Caco-2 (cell line): ENCODE data around the gene GTF3C5. TPM values are rescaled to one million over a fixed set of nuclear protein-coding genes. Genes with fewer than 3 reads are reported as not detected.
"Not testable (repeated sequence)": the region's sequence is repeated elsewhere in the genome, so short reads cannot be mapped to it uniquely, and the experiment has no call there.

Experiments used
- BruUV-seq: library from RNA; stranded (reverse); fragments of 400-500 nt; replicated peaks from 2 replicates; lab custom pipeline; 2021; lab: Mats Ljungman, UMichigan
- CTCF ChIA-PET: fragments of 300-600 bp; sonication (Branson Sonifier 250); formaldehyde crosslinking; loops from one replicate; lab custom pipeline; 2022; ENCODE audit warnings: antibody characterized with exemption; lab: Charles Lee
- POLR2A ChIA-PET: fragments of 300-600 bp; sonication (Branson Sonifier 250); formaldehyde crosslinking; loops from one replicate; lab custom pipeline; 2022; ENCODE audit warnings: antibody characterized with exemption; lab: Charles Lee
- DNase-seq, 2 experiments: peaks; one replicate each; pipeline versions ENCODE4 v3.0.0 to v3.0.0-alpha.2; 2020 to 2022
- H3K27me3 ChIP-seq: replicated peaks from 2 replicates; pipeline ENCODE4 v1.6.0; 2011; ENCODE audit warnings: low read length; ENCODE audit not compliant: control insufficient read depth, insufficient read depth
- H3K36me3 ChIP-seq: 2 replicates; pipeline ENCODE4 v1.5.1; 2011; ENCODE audit warnings: low read length; ENCODE audit not compliant: control insufficient read depth, insufficient read depth
- H3K4me1 ChIP-seq: fragments of 250-450 bp; sonication (Bioruptor Pico); 2 replicates; pipeline ENCODE4 v1.5.1; 2020; ENCODE audit warnings: mild to moderate bottlenecking
- H3K4me3 ChIP-seq: 2 replicates; pipeline ENCODE4 v1.5.1; 2011; ENCODE audit warnings: low read depth, mild to moderate bottlenecking, control low read depth, low read length
- H3K9me3 ChIP-seq: fragments of 250-450 bp; sonication (Bioruptor Pico); 2 replicates; pipeline ENCODE4 v1.5.1; 2020; ENCODE audit warnings: mild to moderate bottlenecking, moderate library complexity
- H3K27ac Mint-ChIP-seq: one replicate; pipeline ENCODE4 v1.8.0; 2022; ENCODE audit warnings: mixed read lengths; ENCODE audit not compliant: unreplicated experiment
- H3K27me3 Mint-ChIP-seq: one replicate; pipeline ENCODE4 v1.8.0; 2022; ENCODE audit warnings: mixed read lengths; ENCODE audit not compliant: insufficient read depth, unreplicated experiment
- H3K36me3 Mint-ChIP-seq: one replicate; pipeline ENCODE4 v1.8.0; 2022; ENCODE audit warnings: mild to moderate bottlenecking, mixed read lengths; ENCODE audit not compliant: insufficient read depth, unreplicated experiment
- H3K4me1 Mint-ChIP-seq: one replicate; pipeline ENCODE4 v1.8.0; 2022; ENCODE audit warnings: low read depth, mixed read lengths; ENCODE audit not compliant: unreplicated experiment
- H3K4me3 Mint-ChIP-seq: one replicate; pipeline ENCODE4 v1.8.0; 2022; ENCODE audit warnings: mild to moderate bottlenecking, moderate library complexity, mixed read lengths; ENCODE audit not compliant: unreplicated experiment
- H3K9me3 Mint-ChIP-seq: one replicate; pipeline ENCODE4 v1.8.0; 2022; ENCODE audit warnings: mixed read lengths; ENCODE audit not compliant: unreplicated experiment
- intact Hi-C: fragments of 100-400 bp; cut with micrococcal nuclease; formaldehyde crosslinking; loops from one replicate; pipeline ENCODE4 v1.10.0; 2022; ENCODE audit not compliant: unreplicated experiment
- total RNA-seq: library from RNA; stranded (reverse); gene quantifications from 2 replicates; pipeline ENCODE4 v1.2.3, GENCODE V29; 2022
- TF ChIP-seq, protein P1 (sequence below), 2 experiments: fragments of 200-600 bp in 1 of 2; IDR thresholded peaks; 1 replicate in 1 of 2; 2 replicates in 1 of 2; pipeline versions ENCODE4 v1.5.1 to v1.8.0; 2011 to 2022; ENCODE audit warnings: antibody characterized with exemption in 1 of 2, control low read depth in 1 of 2, inconsistent platforms in 1 of 2, low read depth in 1 of 2, low read length in 1 of 2, mild to moderate bottlenecking in 1 of 2, moderate library complexity in 1 of 2; ENCODE audit not compliant: insufficient read depth in 1 of 2, severe bottlenecking in 1 of 2, unreplicated experiment in 1 of 2

Gene GTF3C5
- total RNA-seq, 1 experiment from 2014 or later, result 73.1 TPM

DNA sequence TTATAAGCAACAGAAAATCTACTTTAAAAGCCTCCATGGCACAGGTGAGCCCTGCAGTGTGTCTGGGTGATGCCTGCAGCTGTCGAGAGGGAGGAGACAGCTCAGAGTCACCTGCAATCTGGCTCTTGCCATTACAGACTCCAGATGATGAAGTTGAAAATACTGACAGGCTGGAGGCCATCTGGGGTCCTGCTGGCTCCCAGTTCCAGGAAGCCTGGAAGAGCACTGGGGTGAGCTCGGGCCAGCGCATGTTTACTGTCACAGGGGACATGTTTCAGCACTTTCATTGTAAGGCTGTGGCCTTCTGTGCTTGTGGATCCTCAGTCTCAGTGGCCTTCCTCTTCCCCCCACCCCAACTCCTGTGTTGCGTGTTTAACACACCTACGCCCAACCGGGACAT, 59.4 kb downstream of the GTF3C5 start:
- Histone ChIP-seq H3K9me3 (no peaks in the 10 kb centered on the region), H3K4me1 (no peaks in the 10 kb centered on the region), H3K36me3 (no peaks in the 10 kb centered on the region), H3K27me3 (no peaks in the 10 kb centered on the region), H3K4me3 (no peak overlapping the region)
- Mint-ChIP-seq H3K27ac (no peak overlapping the region), H3K36me3 (no peaks in the 10 kb centered on the region), H3K4me3 (no peak overlapping the region), H3K9me3 (peaks cover 6% of the 10 kb centered on the region), H3K4me1 (no peaks in the 10 kb centered on the region), H3K27me3 (no peaks in the 10 kb centered on the region)
- CTCF ChIA-PET, result no interaction called here
- no peak for DNase-seq
- intact Hi-C loops, result no loop called here
- TF ChIP-seq, protein P1, sequence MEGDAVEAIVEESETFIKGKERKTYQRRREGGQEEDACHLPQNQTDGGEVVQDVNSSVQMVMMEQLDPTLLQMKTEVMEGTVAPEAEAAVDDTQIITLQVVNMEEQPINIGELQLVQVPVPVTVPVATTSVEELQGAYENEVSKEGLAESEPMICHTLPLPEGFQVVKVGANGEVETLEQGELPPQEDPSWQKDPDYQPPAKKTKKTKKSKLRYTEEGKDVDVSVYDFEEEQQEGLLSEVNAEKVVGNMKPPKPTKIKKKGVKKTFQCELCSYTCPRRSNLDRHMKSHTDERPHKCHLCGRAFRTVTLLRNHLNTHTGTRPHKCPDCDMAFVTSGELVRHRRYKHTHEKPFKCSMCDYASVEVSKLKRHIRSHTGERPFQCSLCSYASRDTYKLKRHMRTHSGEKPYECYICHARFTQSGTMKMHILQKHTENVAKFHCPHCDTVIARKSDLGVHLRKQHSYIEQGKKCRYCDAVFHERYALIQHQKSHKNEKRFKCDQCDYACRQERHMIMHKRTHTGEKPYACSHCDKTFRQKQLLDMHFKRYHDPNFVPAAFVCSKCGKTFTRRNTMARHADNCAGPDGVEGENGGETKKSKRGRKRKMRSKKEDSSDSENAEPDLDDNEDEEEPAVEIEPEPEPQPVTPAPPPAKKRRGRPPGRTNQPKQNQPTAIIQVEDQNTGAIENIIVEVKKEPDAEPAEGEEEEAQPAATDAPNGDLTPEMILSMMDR (IDR thresholded peaks at IDR 0.05; ENCODE audit: insufficient read depth in 1 of 2, low read depth in 1 of 2, low read length in 1 of 2, severe bottlenecking in 1 of 2, unreplicated experiment in 1 of 2), result no peak
- POLR2A ChIA-PET, result no interaction called here
- no TSS peak for BruUV-seq

DNA sequence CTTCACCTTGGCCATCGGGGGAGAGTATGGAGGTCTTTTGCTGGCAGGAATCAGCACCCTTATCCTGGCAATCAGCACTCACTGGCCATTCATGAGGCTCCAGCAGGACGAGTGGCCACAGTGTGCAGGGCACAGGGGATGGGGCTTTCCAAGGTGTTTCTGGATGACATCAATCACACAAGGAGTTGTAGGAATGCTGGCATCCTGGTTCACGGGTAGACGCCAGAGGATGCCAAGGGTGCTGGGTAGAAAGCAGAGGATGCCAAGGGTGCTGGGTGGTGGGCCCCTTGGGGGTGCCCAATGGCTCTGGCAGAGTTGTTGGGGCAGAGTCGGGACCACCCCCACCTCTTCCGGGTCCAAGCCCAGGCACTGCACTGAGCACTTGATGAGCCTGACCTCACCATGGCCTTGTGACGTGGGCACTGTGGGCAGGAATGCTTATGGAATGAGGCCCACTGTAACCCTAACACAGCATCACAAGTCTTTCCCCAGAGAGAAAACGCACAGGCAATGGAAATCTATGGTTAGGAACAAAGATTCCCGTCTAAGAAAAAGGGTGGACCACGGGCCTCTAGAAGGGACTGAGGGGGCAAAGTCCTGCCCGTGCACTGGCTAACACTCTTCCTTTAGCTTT, 60.1 kb downstream of the GTF3C5 start:
- no TSS peak for BruUV-seq
- Mint-ChIP-seq H3K27ac (no peak overlapping the region), H3K4me1 (no peaks in the 10 kb centered on the region), H3K36me3 (peaks cover under 1% of the 10 kb centered on the region), H3K27me3 (no peaks in the 10 kb centered on the region), H3K4me3 (no peak overlapping the region), H3K9me3 (peaks cover 13% of the 10 kb centered on the region)
- DNase-seq, result peak in 1 of 2 experiments; percentile 34
- Histone ChIP-seq H3K27me3 (no peaks in the 10 kb centered on the region), H3K36me3 (no peaks in the 10 kb centered on the region), H3K4me3 (no peak overlapping the region), H3K4me1 (no peaks in the 10 kb centered on the region), H3K9me3 (peaks cover 1% of the 10 kb centered on the region; the same call in 1 of the 2 replicates)
- CTCF ChIA-PET, result no interaction called here
- POLR2A ChIA-PET, result no interaction called here
- TF ChIP-seq, protein P1 (IDR thresholded peaks at IDR 0.05; ENCODE audit: insufficient read depth in 1 of 2, low read depth in 1 of 2, low read length in 1 of 2, severe bottlenecking in 1 of 2, unreplicated experiment in 1 of 2), result no peak
- intact Hi-C loops, result no loop called here

DNA sequence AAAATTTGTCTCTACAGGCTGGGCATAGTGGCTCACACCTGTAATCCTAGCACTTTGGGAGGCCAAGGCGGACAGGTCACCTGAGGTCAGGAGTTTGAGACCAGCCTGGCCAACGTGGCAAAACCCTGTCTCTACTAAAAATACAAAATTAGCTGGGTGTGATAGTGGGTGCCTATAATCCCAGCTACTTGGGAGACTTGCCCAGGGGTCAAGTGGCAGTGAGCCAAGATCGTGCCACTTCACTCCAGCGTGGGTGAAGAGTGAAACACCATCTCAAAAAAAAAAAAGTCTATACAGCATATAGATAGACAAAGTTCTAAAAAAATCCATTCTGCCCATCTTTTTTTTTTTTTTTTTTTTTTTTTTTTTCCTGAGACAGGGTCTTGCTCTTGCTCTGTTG, 63.6 kb downstream of the GTF3C5 start:
- H3K27ac Mint-ChIP-seq, H3K27me3 ChIP-seq, BruUV-seq, H3K36me3 ChIP-seq, H3K4me3 Mint-ChIP-seq, intact Hi-C loops, DNase-seq, H3K4me1 ChIP-seq, H3K4me3 ChIP-seq, H3K27me3 Mint-ChIP-seq, H3K4me1 Mint-ChIP-seq: not testable (repeated sequence)
- POLR2A ChIA-PET, result interaction anchor here (0.6 to 0.8 kb wide), 2 partner anchors 36 to 55 kb away, joined by 3 to 4 read pairs; no protein-coding TSS in a partner anchor
- peaks cover 14% of the 10 kb centered on the region for H3K9me3 ChIP-seq
- Mint-ChIP-seq H3K36me3 (peaks cover 25% of the 10 kb centered on the region), H3K9me3 (peaks cover 23% of the 10 kb centered on the region)
- CTCF ChIA-PET, result interaction anchor here (0.6 kb wide), 1 partner anchor 25 kb away, joined by 3 read pairs; no protein-coding TSS in a partner anchor
